Fibroblast of mammary gland (primary cell): ENCODE data around the gene FHIT.

Source experiments
- DNase-seq: peaks from one replicate; pipeline ENCODE4 v3.0.0-alpha.2; 2010; ENCODE audit warnings: low read depth
- H3K4me3 ChIP-seq: 2 replicates; pipeline ENCODE4 v1.5.1; 2011; ENCODE audit warnings: low read depth, mild to moderate bottlenecking, low read length, moderate library complexity; ENCODE audit not compliant: control insufficient read depth
- TF ChIP-seq, protein P1 (sequence below): conservative IDR thresholded peaks from 2 replicates; pipeline ENCODE4 v1.5.1; 2011; ENCODE audit warnings: low read depth, low read length, inconsistent platforms; ENCODE audit not compliant: control insufficient read depth, insufficient read depth

FHIT gene

DNA sequence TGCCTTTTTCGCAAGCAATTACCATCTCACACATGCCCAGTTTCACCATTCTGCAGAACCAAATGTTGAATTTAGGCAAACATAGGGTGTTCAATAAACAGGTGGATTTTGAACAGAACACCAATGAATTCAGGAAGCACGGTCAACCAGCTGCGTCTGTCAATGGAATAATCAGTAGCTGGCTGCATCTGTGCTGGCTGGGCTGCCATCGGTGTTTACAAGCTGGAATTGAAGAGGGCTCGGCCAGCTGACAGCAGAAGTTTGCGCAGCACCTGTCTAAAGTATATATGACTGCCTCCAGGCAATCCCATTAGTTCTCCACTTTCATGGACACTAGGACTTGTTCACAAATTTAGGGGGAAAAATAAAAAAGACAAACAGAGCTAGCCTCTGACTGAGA lies 1205.0 kb downstream of the FHIT start:
- no peak overlapping the region for H3K4me3 ChIP-seq
- TF ChIP-seq, protein P1, sequence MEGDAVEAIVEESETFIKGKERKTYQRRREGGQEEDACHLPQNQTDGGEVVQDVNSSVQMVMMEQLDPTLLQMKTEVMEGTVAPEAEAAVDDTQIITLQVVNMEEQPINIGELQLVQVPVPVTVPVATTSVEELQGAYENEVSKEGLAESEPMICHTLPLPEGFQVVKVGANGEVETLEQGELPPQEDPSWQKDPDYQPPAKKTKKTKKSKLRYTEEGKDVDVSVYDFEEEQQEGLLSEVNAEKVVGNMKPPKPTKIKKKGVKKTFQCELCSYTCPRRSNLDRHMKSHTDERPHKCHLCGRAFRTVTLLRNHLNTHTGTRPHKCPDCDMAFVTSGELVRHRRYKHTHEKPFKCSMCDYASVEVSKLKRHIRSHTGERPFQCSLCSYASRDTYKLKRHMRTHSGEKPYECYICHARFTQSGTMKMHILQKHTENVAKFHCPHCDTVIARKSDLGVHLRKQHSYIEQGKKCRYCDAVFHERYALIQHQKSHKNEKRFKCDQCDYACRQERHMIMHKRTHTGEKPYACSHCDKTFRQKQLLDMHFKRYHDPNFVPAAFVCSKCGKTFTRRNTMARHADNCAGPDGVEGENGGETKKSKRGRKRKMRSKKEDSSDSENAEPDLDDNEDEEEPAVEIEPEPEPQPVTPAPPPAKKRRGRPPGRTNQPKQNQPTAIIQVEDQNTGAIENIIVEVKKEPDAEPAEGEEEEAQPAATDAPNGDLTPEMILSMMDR = no peak
- DNase-seq = no peak

DNA sequence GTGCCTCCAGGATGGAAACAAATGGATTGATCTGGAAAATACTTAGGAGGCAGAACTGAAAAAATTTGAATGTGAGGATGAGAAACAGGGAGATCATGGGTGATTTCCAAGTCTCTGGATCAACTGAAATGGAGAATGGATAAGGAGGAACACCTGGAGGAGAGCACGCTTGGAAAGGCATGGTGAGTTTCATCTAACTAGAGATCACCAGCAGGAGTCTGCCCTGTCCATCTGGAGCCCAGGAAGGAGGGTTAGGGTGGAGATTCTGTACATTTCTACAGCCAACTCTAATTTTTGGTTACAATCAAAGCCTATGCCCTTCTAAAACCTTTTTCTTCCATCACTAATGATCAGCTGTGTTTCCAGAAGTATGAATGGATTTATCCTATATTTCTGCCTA lies 1205.6 kb downstream of the FHIT start:
- TF ChIP-seq, protein P1 = no peak
- DNase-seq = no peak
- no peak overlapping the region for H3K4me3 ChIP-seq

DNA sequence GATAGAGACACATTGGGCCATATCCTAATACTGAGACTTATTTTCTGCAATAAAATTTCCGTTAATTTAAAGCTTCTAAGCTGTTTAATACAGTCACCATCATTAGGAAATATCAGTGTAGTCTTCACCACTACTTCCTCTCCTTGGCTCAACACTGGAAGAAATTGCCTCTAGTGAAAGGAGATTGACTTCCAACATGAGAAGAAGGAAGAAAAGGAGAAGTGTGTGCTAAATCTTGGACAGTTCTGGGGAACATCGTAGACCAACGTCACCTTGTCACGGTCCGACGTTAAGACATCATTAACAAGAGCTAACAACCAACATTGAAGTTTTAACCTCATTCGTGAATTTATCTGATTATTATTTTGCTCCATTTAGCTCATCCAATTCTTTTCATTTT lies 1214.4 kb downstream of the FHIT start:
- no peak for DNase-seq
- TF ChIP-seq, protein P1 = no peak

DNA sequence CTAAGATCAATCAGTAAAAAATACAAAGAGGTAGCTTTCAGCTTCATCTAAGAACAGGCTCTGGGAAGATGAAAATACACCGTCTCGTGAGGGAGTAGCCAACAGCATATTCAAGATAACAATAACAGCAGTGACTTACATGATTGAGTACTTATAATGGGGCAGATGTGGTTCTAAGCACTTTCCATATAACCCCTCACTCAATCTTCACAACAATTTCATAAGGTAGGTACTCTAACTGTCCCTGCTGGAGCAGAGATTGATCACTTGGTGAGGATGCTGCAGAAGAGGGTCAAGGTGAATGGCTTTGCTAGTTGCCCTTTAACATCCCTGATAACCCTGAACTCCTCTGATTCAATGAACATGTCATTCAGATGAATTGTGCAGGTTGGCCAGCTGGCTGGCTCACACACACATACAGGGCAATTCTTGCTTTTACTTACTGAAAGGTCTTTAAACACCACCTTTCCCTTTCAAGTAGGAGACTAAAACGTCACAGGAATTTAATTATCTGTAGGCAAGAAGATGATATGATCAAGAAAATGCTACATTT lies 1217.3 kb downstream of the FHIT start:
- TF ChIP-seq, protein P1 = no peak
- DNase-seq = no peak
- H3K4me3 ChIP-seq = no peak overlapping the region

More for the DNA sequence above, 1214.4 kb downstream of the FHIT start:
- no peak overlapping the region for H3K4me3 ChIP-seq

DNA sequence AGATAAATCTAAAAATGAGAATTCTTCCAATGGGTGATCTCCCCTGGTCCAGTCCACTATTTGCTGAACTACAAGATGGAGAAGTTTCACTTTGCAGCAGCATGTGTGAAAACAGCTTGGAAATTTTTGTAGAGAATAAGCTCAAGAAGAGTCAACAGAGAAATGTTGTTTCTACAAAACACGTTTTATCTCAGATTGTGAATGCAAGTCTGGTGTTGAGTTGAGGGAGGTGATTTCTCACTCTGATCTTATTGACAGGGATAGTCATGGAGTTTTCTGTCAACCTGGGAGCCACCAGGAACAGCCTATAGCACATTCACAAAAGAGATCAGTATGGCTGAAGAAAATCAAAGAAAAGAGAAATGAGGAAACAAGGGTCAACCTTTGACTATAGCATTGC lies 1220.3 kb downstream of the FHIT start:
- TF ChIP-seq, protein P1 = no peak
- DNase-seq = no peak
- no peak overlapping the region for H3K4me3 ChIP-seq

DNA sequence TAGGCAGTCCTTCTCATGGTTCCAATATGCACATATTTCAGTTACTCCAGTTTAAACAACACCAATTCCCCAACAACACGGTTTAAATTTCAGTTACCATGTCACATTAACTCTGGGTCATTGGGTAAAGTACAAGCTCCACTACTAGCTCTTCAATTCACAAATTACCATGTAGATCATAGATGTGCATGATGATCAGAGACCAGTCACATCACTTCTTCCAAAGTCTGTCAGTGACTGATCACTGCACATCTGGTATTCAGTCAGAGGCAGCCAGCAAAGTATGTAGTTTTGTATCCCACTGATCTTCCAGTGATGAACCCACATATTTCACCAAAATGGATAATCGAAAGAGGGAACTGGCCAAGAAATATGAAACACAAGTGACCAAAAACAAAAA lies 1223.0 kb downstream of the FHIT start:
- no peak for DNase-seq
- TF ChIP-seq, protein P1 = no peak
- H3K4me3 ChIP-seq = no peak overlapping the region

DNA sequence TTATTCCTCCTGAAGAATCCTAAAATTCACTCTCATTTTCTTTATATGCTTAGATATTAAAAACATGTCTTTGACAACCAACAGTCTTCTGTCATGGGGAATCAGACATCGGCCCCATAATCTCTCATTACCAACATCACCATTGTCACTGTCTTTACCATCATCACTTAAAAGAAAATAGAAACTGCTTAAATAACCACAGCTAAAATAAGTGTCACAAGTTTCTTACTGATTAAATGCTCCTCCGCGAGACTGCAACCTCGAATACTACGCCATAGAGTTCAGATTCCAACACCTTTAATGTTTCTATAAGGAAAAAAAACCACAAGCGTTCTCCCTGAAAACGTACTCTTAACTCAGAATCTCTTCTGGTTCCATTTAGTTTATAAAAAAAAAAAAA lies 1223.9 kb downstream of the FHIT start:
- DNase-seq = no peak
- TF ChIP-seq, protein P1 = no peak
- H3K4me3 ChIP-seq = no peak overlapping the region
